T-helper 1 cell treated with Interleukin-12 subunit alpha and Interleukin-12 subunit beta and Interleukin-4 antibody, amounts not matched to agents 30 μg/mL and 1 μg/mL, for 36 hours (primary cell): Measurements from ENCODE around the gene HNRNPLL.
"Not testable (repeated sequence)": the region's sequence is repeated elsewhere in the genome, so short reads cannot be mapped to it uniquely, and the experiment has no call there.

ENCODE experiments used
- H3K27ac Mint-ChIP-seq: one replicate; pipeline ENCODE4 v1.8.0; 2021; ENCODE audit warnings: mild to moderate bottlenecking, mixed read lengths
- H3K27me3 Mint-ChIP-seq: one replicate; pipeline ENCODE4 v1.8.0; 2021; ENCODE audit warnings: low read depth, mixed read lengths
- H3K36me3 Mint-ChIP-seq: one replicate; pipeline ENCODE4 v1.8.0; 2021; ENCODE audit warnings: low read depth, mixed read lengths
- H3K4me1 Mint-ChIP-seq: one replicate; pipeline ENCODE4 v1.8.0; 2021; ENCODE audit warnings: low read depth, mixed read lengths
- H3K4me3 Mint-ChIP-seq: one replicate; pipeline ENCODE4 v1.8.0; 2021; ENCODE audit warnings: mild to moderate bottlenecking, moderate library complexity, mixed read lengths
- H3K9me3 Mint-ChIP-seq: one replicate; pipeline ENCODE4 v1.8.0; 2021; ENCODE audit warnings: mixed read lengths

Gene HNRNPLL

GRCh38 chr2:38602732-38603401, at the start of gene HNRNPLL:
TSS of gene HNRNPLL (minus strand) at chr2:38602928. CDS start at chr2:38602626, 302 bp downstream.
- Mint-ChIP-seq H3K27me3 (no peaks in the 10 kb centered on the region), H3K4me3 (peak within 1 kb of the TSS; percentile 90), H3K36me3 (no peaks in the 10 kb centered on the region), H3K9me3 (no peaks in the 10 kb centered on the region), H3K4me1 (peaks cover 56% of the 10 kb centered on the region), H3K27ac (peak within 1 kb of the TSS; percentile 95)

DNA sequence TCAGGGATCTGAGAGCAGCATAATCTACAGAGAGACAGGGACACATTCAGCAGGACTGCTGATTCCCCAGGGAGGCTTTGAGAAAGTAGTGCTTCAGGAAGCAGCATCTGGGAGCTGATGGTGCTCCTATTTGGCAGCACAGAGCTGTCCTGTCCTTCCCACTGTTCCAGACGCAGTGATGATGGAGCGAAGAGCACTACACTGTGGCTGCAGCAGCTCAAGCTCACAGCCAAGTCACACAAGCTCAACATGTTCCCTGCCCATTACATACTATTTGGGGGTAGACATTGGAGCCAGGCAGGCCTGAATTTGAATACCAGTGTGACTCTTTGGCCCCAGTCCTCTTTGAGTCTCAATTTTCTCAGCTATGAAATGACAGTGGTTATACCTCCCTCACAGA, 48.0 kb upstream of the HNRNPLL start:
- Mint-ChIP-seq H3K27ac (peak overlapping the region; percentile 60), H3K4me3 (no peak overlapping the region), H3K9me3 (peaks cover 14% of the 10 kb centered on the region), H3K4me1 (peaks cover 61% of the 10 kb centered on the region), H3K27me3 (no peaks in the 10 kb centered on the region), H3K36me3 (peaks cover 18% of the 10 kb centered on the region)

- Mint-ChIP-seq H3K4me3 (no peak overlapping the region), H3K9me3 (peaks cover 13% of the 10 kb centered on the region), H3K4me1 (peaks cover 57% of the 10 kb centered on the region), H3K36me3 (peaks cover 19% of the 10 kb centered on the region), H3K27me3 (no peaks in the 10 kb centered on the region), H3K27ac (peak overlapping the region; percentile 60)
Measured at GRCh38 chr2:38650012-38650411, 47.3 kb upstream of the HNRNPLL start.

- Mint-ChIP-seq H3K36me3 (peaks cover 19% of the 10 kb centered on the region), H3K9me3 (peaks cover 13% of the 10 kb centered on the region), H3K27ac (no peak overlapping the region), H3K4me1 (peaks cover 56% of the 10 kb centered on the region), H3K4me3 (peak overlapping the region; percentile 11), H3K27me3 (no peaks in the 10 kb centered on the region)
Measured at GRCh38 chr2:38649176-38649728, 46.5 kb upstream of the HNRNPLL start.

DNA sequence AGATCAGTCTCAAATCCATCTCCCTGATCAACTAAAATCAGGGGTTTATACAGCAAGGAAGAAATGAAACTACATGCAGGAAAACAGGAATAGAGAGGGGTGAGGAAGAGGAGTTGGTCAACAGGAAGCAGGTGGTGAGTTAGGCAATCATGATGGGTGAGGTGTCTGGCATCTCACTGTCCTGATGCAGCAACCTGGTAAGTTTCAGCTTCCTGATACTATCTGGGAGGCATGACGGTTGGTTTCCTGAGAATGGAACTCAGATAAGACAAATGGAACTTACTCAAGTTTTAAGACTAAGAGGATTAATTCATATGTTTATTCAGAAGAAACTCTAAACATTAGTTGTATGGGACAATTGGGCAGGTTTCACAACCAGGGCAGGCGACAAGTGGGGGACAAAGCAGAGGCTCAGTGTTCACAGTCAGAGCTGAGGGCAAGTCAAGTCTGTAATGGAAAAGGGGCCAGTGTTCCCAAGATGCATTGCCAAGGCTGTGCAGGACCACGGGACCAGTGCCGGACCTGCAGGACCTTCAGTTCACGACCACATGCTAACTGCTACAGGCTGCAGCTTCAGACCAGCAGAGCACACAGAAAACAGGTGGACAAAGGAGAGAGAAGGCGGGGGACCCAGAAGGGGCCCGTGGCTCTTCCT, 45.5 kb upstream of the HNRNPLL start:
- Mint-ChIP-seq H3K4me1 (peaks cover 51% of the 10 kb centered on the region), H3K27me3 (no peaks in the 10 kb centered on the region), H3K36me3 (peaks cover 23% of the 10 kb centered on the region), H3K9me3 (peaks cover 13% of the 10 kb centered on the region), H3K4me3 (peak overlapping the region; percentile 30), H3K27ac (peak overlapping the region; percentile 71)

- H3K27me3 Mint-ChIP-seq = not testable (repeated sequence)
- Mint-ChIP-seq H3K36me3 (peaks cover 19% of the 10 kb centered on the region), H3K4me3 (peak overlapping the region; percentile 59), H3K27ac (peak overlapping the region; percentile 94), H3K4me1 (peaks cover 42% of the 10 kb centered on the region), H3K9me3 (peaks cover 13% of the 10 kb centered on the region)
Measured at GRCh38 chr2:38643683-38644511, 41.2 kb upstream of the HNRNPLL start.

- no peak overlapping the region for H3K4me3 Mint-ChIP-seq
- H3K27me3 Mint-ChIP-seq = no peaks in the 10 kb centered on the region
- peaks cover 36% of the 10 kb centered on the region for H3K4me1 Mint-ChIP-seq
- peaks cover 13% of the 10 kb centered on the region for H3K36me3 Mint-ChIP-seq
- peak overlapping the region; percentile 94 for H3K27ac Mint-ChIP-seq
- peaks cover 5% of the 10 kb centered on the region for H3K9me3 Mint-ChIP-seq
Measured at GRCh38 chr2:38643021-38643671, 40.4 kb upstream of the HNRNPLL start.

GRCh38 chr2:38642373-38643017, 39.8 kb upstream of the HNRNPLL start:
- H3K9me3 Mint-ChIP-seq, H3K27me3 Mint-ChIP-seq, H3K36me3 Mint-ChIP-seq, H3K4me3 Mint-ChIP-seq: not testable (repeated sequence)
- Mint-ChIP-seq H3K4me1 (peaks cover 30% of the 10 kb centered on the region), H3K27ac (peak overlapping the region; percentile 67)

DNA sequence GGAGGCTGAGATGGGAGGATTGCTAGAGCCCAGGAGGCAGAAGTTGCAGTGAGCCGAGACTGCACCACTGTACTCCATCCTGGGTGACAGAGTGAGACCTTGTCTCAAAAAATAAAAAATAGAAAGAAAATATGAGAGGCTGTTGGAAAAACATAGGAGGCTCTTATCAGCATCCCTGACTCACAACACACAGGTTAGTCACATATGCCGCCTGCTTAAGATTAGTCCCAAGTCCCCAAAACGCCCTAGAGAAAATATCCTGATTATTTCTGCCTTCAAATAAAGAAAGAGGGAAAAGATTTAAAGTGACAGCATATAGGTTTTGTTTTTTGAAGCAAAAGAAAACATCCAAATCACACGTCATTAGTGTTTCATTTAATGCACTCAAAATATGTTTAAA, 33.3 kb upstream of the HNRNPLL start:
- Mint-ChIP-seq H3K36me3 (peaks cover 1% of the 10 kb centered on the region), H3K4me3 (no peak overlapping the region), H3K27ac (no peak overlapping the region), H3K27me3 (no peaks in the 10 kb centered on the region), H3K9me3 (no peaks in the 10 kb centered on the region), H3K4me1 (peaks cover 24% of the 10 kb centered on the region)

GRCh38 chr2:38635139-38635538, 32.4 kb upstream of the HNRNPLL start:
- peaks cover 4% of the 10 kb centered on the region for H3K9me3 Mint-ChIP-seq
- no peaks in the 10 kb centered on the region for H3K27me3 Mint-ChIP-seq
- peaks cover 1% of the 10 kb centered on the region for H3K36me3 Mint-ChIP-seq
- H3K4me3 Mint-ChIP-seq = no peak overlapping the region
- H3K27ac Mint-ChIP-seq = no peak overlapping the region
- peaks cover 24% of the 10 kb centered on the region for H3K4me1 Mint-ChIP-seq

GRCh38 chr2:38634684-38635083, 32.0 kb upstream of the HNRNPLL start:
- Mint-ChIP-seq H3K27ac (no peak overlapping the region), H3K27me3 (no peaks in the 10 kb centered on the region), H3K4me1 (peaks cover 24% of the 10 kb centered on the region), H3K36me3 (peaks cover 3% of the 10 kb centered on the region), H3K4me3 (no peak overlapping the region), H3K9me3 (peaks cover 7% of the 10 kb centered on the region)

- Mint-ChIP-seq H3K27me3 (no peaks in the 10 kb centered on the region), H3K4me1 (peaks cover 22% of the 10 kb centered on the region), H3K9me3 (peaks cover 8% of the 10 kb centered on the region), H3K4me3 (no peak overlapping the region), H3K36me3 (peaks cover 3% of the 10 kb centered on the region), H3K27ac (no peak overlapping the region)
Measured at GRCh38 chr2:38633895-38634294, 31.2 kb upstream of the HNRNPLL start.

- Mint-ChIP-seq H3K9me3 (peaks cover 8% of the 10 kb centered on the region), H3K36me3 (peaks cover 3% of the 10 kb centered on the region), H3K4me1 (peaks cover 21% of the 10 kb centered on the region), H3K27me3 (no peaks in the 10 kb centered on the region), H3K4me3 (no peak overlapping the region), H3K27ac (no peak overlapping the region)
Measured at GRCh38 chr2:38632980-38633379, 30.3 kb upstream of the HNRNPLL start.

- Mint-ChIP-seq H3K4me3 (no peak overlapping the region), H3K36me3 (peaks cover 3% of the 10 kb centered on the region), H3K4me1 (peaks cover 24% of the 10 kb centered on the region), H3K27ac (no peak overlapping the region), H3K9me3 (peaks cover 8% of the 10 kb centered on the region), H3K27me3 (no peaks in the 10 kb centered on the region)
Measured at GRCh38 chr2:38631976-38632375, 29.2 kb upstream of the HNRNPLL start.
